Diencephalon (tissue), 1 donor: ENCODE data around the gene ARID5B. TPM values are rescaled to one million over a fixed set of nuclear protein-coding genes. Genes with fewer than 3 reads are reported as not detected.

Experiments used
- total RNA-seq: library from RNA; depleted of rRNA; stranded (reverse); fragments of >200 nt; gene quantifications from one replicate; pipeline ENCODE4 v1.2.3, GENCODE V29; 2014

Gene ARID5B, protein sequence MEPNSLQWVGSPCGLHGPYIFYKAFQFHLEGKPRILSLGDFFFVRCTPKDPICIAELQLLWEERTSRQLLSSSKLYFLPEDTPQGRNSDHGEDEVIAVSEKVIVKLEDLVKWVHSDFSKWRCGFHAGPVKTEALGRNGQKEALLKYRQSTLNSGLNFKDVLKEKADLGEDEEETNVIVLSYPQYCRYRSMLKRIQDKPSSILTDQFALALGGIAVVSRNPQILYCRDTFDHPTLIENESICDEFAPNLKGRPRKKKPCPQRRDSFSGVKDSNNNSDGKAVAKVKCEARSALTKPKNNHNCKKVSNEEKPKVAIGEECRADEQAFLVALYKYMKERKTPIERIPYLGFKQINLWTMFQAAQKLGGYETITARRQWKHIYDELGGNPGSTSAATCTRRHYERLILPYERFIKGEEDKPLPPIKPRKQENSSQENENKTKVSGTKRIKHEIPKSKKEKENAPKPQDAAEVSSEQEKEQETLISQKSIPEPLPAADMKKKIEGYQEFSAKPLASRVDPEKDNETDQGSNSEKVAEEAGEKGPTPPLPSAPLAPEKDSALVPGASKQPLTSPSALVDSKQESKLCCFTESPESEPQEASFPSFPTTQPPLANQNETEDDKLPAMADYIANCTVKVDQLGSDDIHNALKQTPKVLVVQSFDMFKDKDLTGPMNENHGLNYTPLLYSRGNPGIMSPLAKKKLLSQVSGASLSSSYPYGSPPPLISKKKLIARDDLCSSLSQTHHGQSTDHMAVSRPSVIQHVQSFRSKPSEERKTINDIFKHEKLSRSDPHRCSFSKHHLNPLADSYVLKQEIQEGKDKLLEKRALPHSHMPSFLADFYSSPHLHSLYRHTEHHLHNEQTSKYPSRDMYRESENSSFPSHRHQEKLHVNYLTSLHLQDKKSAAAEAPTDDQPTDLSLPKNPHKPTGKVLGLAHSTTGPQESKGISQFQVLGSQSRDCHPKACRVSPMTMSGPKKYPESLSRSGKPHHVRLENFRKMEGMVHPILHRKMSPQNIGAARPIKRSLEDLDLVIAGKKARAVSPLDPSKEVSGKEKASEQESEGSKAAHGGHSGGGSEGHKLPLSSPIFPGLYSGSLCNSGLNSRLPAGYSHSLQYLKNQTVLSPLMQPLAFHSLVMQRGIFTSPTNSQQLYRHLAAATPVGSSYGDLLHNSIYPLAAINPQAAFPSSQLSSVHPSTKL
- total RNA-seq, result 27.9 TPM

DNA sequence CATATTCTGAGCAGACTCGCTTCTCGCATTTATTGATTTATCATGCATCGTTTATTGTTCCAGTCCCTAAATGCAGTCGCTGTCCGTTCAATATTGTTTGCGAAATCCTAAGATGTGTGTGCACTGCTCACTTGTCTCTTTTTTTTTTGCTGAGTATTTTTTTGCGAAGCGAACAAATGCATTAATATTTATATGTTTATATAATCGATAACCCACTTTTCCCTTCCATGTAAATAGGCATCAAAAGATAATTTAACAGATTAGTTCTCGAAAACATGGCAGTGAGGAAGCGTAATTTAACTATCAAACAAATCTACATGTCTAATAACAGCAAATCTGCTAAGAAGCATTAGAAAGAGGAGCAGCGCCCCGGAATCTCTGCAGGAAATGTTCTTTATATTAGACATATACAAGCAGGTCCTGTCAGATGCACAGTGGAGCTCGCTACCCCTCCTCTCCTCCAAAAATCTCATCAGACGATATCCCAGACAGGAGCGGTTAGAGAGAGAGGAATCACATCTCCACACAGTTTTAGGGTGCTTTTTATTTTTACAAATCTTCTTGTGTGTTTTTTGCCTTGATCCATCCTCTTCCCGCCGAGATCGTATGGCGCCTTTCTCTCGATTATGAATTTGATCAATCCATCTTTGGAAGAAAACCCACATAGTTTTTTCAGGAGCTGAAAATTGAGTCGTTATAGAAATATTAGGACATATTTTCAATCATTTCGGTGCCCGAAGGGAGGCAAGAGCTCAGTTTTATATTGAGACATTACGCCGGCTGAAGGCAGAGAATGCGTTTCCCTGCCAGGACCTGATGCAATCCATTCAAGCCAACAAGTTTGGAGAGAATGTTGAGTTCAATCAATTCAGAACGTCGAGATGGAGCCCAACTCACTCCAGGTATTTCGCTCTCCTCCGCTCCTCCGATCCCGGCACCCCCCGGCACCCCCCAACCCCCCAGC is at the start of gene ARID5B:
TSS of gene ARID5B (plus strand) at position 871 of the 964 bp plus-strand sequence. CDS start at position 882, 11 bp downstream.

Other genes with a start within 250 kb of the ARID5B start
- 5.5 TPM for gene CABCOCO1, start 238.8 kb upstream of the ARID5B start, total RNA-seq